ENCODE results near the gene CAPRIN2. TPM values are rescaled to one million over a fixed set of nuclear protein-coding genes. Genes with fewer than 3 reads are reported as not detected.

CAPRIN2 gene
- total and polyA plus RNA-seq, 2 experiments from 2014 or later: 36.5 to 41.3 TPM

- Histone ChIP-seq H2AFZ (no peak overlapping the region), H3K4me2 (no peak overlapping the region), H3K27me3 (ENCODE audit: insufficient read depth) (no peaks in the 10 kb centered on the region), H3K36me3 (ENCODE audit: insufficient read depth) (peaks cover 14% of the 10 kb centered on the region), H3K79me2 (replicated peaks; ENCODE audit: insufficient read depth) (no peaks in the 10 kb centered on the region), H4K20me1 (replicated peaks; ENCODE audit: insufficient read depth) (no peaks in the 10 kb centered on the region), H3K4me1 (ENCODE audit: insufficient read depth) (peaks cover 31% of the 10 kb centered on the region), H3K9me2 (ENCODE audit: insufficient read depth) (no peaks in the 10 kb centered on the region), H3K4me3 (no peak overlapping the region), H3K27ac (ENCODE audit: low read depth) (no peak overlapping the region), H3F3A (replicated peaks; ENCODE audit: low read depth) (peaks cover 15% of the 10 kb centered on the region; the same call in 1 of the 2 replicates)
- no peak for TF ChIP-seq ETS1 (IDR thresholded peaks at IDR 0.05)
- TF ChIP-seq REST (IDR thresholded peaks at IDR 0.05; ENCODE audit: unreplicated experiment): no peak
- TF ChIP-seq ZNF331 (CRISPR knock-in tag; IDR thresholded peaks at IDR 0.05; ENCODE audit: low read depth): no peak
- Mint-ChIP-seq H3K36me3 (ENCODE audit: low read depth) (peaks cover 41% of the 10 kb centered on the region), H3K27me3 (ENCODE audit: insufficient read depth, low read depth, poor library complexity) (peaks cover 17% of the 10 kb centered on the region), H3K4me3 (no peak overlapping the region), H3K27ac (no peak overlapping the region), H3K9me3 (peaks cover 33% of the 10 kb centered on the region), H3K4me1 (peaks cover 38% of the 10 kb centered on the region)
- ATAC-seq (no peak), DNase-seq (ENCODE audit: low spot score) (no peak)
These were observed 34.0 kb upstream of the CAPRIN2 start for GRCh38 chr12:30788754-30789153.

GRCh38 chr12:30785630-30786029 lies 30.9 kb upstream of the CAPRIN2 start:
- no peak for TF ChIP-seq ETS1 (IDR thresholded peaks at IDR 0.05)
- TF ChIP-seq STAT1 (IDR thresholded peaks at IDR 0.05; ENCODE audit: unreplicated experiment): no peak
- TF ChIP-seq JUNB (IDR thresholded peaks at IDR 0.05; ENCODE audit: unreplicated experiment): no peak
- Mint-ChIP-seq H3K36me3 (ENCODE audit: low read depth) (peaks cover 62% of the 10 kb centered on the region), H3K9me3 (peaks cover 59% of the 10 kb centered on the region), H3K27me3 (ENCODE audit: insufficient read depth, low read depth, poor library complexity) (peaks cover 4% of the 10 kb centered on the region), H3K4me1 (peaks cover 17% of the 10 kb centered on the region), H3K4me3 (no peak overlapping the region), H3K27ac (peak overlapping the region; percentile 89)
- no peaks in the 10 kb centered on the region for H4K20me1 ChIP-seq (replicated peaks; ENCODE audit: insufficient read depth)
- ATAC-seq: peak; percentile 50; the same call in 2 of the 3 replicates
- H3F3A ChIP-seq (replicated peaks; ENCODE audit: low read depth): peaks cover 15% of the 10 kb centered on the region; the same call in 1 of the 2 replicates
- peaks cover under 1% of the 10 kb centered on the region; the same call in 1 of the 2 replicates for H3K4me1 ChIP-seq (ENCODE audit: insufficient read depth)
- peak overlapping the region; percentile 69 for H3K27ac ChIP-seq (ENCODE audit: low read depth)
- H3K79me2 ChIP-seq (replicated peaks; ENCODE audit: insufficient read depth): no peaks in the 10 kb centered on the region
- no peaks in the 10 kb centered on the region for H3K27me3 ChIP-seq (ENCODE audit: insufficient read depth)
- no peak for DNase-seq (ENCODE audit: low spot score)
- peak overlapping the region; percentile 31; the same call in 1 of the 2 replicates for H3K4me2 ChIP-seq
- H3K4me3 ChIP-seq: 0 out of 2 replicates have a peak overlapping the region, but pooled peaks have one; percentile 8
- peaks cover 24% of the 10 kb centered on the region for H3K36me3 ChIP-seq (ENCODE audit: insufficient read depth)
- no peaks in the 10 kb centered on the region for H3K9me2 ChIP-seq (ENCODE audit: insufficient read depth)
- H2AFZ ChIP-seq: no peak overlapping the region
